ENCODE data around the gene ZBTB44. TPM values are rescaled to one million over a fixed set of nuclear protein-coding genes. Genes with fewer than 3 reads are reported as not detected.
"Not testable (repeated sequence)": the region's sequence is repeated elsewhere in the genome, so short reads cannot be mapped to it uniquely, and the experiment has no call there.

ZBTB44 gene
- total and polyA plus RNA-seq, 5 donors from 2014 or later, result 4.4 to 46.7 (median 6.2) TPM

GRCh38 chr11:130261571-130261970 is 53.1 kb downstream of the ZBTB44 start:
- Histone ChIP-seq H3K36me3 (ENCODE audit: control insufficient read depth, insufficient read depth, low read length) (peaks cover 30% of the 10 kb centered on the region), H3K27me3 (ENCODE audit: control insufficient read depth, insufficient read depth, low read length) (no peaks in the 10 kb centered on the region), H3K4me3 (ENCODE audit: low read depth, low read length) (no peak overlapping the region), H3K4me1 (ENCODE audit: control insufficient read depth, insufficient read depth, low read length, poor library complexity, severe bottlenecking) (no peaks in the 10 kb centered on the region), H3K27ac (ENCODE audit: insufficient read depth, low read length, poor library complexity, severe bottlenecking) (no peak overlapping the region), H3K9me3 (ENCODE audit: control insufficient read depth in 2 of 2, low read length in 2 of 2) (peaks cover 0 to 3% of the 10 kb centered on the region in 2 experiments)
- H3K36me3 Mint-ChIP-seq, result peaks cover 70% of the 10 kb centered on the region
- no peak for ATAC-seq (ENCODE audit: low read depth in 2 of 2)
- no peak for DNase-seq
- no peak overlapping the region for H3K27ac Mint-ChIP-seq
- H3K27me3 Mint-ChIP-seq, result no peaks in the 10 kb centered on the region
- no peak overlapping the region for H3K4me3 Mint-ChIP-seq
- H3K9me3 Mint-ChIP-seq, result peaks cover 0 to 10% (median 4%) of the 10 kb centered on the region in 7 donors
- H3K4me1 Mint-ChIP-seq, result peaks cover 25 to 47% (median 32%) of the 10 kb centered on the region in 4 donors

GRCh38 chr11:130260742-130261141 is 54.0 kb downstream of the ZBTB44 start:
- Mint-ChIP-seq H3K36me3 (peaks cover 68% of the 10 kb centered on the region), H3K27ac (no peak overlapping the region), H3K9me3 (peaks cover 0 to 14% (median 4%) of the 10 kb centered on the region in 7 donors), H3K4me1 (peaks cover 27 to 45% (median 31%) of the 10 kb centered on the region in 4 donors), H3K4me3 (no peak overlapping the region), H3K27me3 (no peaks in the 10 kb centered on the region)
- Histone ChIP-seq H3K4me3 (ENCODE audit: low read depth, low read length) (no peak overlapping the region), H3K36me3 (ENCODE audit: control insufficient read depth, insufficient read depth, low read length) (peaks cover 24% of the 10 kb centered on the region), H3K9me3 (ENCODE audit: control insufficient read depth in 2 of 2, low read length in 2 of 2) (peaks cover 0 to 3% of the 10 kb centered on the region in 2 experiments), H3K4me1 (ENCODE audit: control insufficient read depth, insufficient read depth, low read length, poor library complexity, severe bottlenecking) (no peaks in the 10 kb centered on the region), H3K27me3 (ENCODE audit: control insufficient read depth, insufficient read depth, low read length) (no peaks in the 10 kb centered on the region), H3K27ac (ENCODE audit: insufficient read depth, low read length, poor library complexity, severe bottlenecking) (no peak overlapping the region)
- DNase-seq (no peak), ATAC-seq (ENCODE audit: low read depth in 2 of 2) (no peak)

GRCh38 chr11:130260080-130260627 is 54.6 kb downstream of the ZBTB44 start:
- H3K9me3 Mint-ChIP-seq, result peaks cover 0 to 18% (median 4%) of the 10 kb centered on the region in 7 donors
- no peak overlapping the region for H3K4me3 Mint-ChIP-seq
- H3K27me3 ChIP-seq (ENCODE audit: control insufficient read depth, insufficient read depth, low read length), result no peaks in the 10 kb centered on the region
- ATAC-seq (ENCODE audit: low read depth in 2 of 2) (no peak), DNase-seq (no peak)
- no peak overlapping the region for H3K4me3 ChIP-seq (ENCODE audit: low read depth, low read length)
- H3K27ac ChIP-seq (ENCODE audit: insufficient read depth, low read length, poor library complexity, severe bottlenecking), result no peak overlapping the region
- H3K36me3 ChIP-seq (ENCODE audit: control insufficient read depth, insufficient read depth, low read length), result peaks cover 24% of the 10 kb centered on the region
- peaks cover 27 to 44% (median 31%) of the 10 kb centered on the region in 4 donors for H3K4me1 Mint-ChIP-seq
- H3K27me3 Mint-ChIP-seq, result no peaks in the 10 kb centered on the region
- no peak overlapping the region for H3K27ac Mint-ChIP-seq
- H3K9me3 ChIP-seq (ENCODE audit: control insufficient read depth in 2 of 2, low read length in 2 of 2), result peaks cover 0 to 3% of the 10 kb centered on the region in 2 experiments
- peaks cover 68% of the 10 kb centered on the region for H3K36me3 Mint-ChIP-seq
- no peaks in the 10 kb centered on the region for H3K4me1 ChIP-seq (ENCODE audit: control insufficient read depth, insufficient read depth, low read length, poor library complexity, severe bottlenecking)

GRCh38 chr11:130251763-130252162 is 63.0 kb downstream of the ZBTB44 start:
- H3K27me3 Mint-ChIP-seq; H3K4me3 Mint-ChIP-seq; ATAC-seq (ENCODE audit: low read depth in 2 of 2); DNase-seq; H3K4me3 ChIP-seq (ENCODE audit: low read depth, low read length); H3K27ac ChIP-seq (ENCODE audit: insufficient read depth, low read length, poor library complexity, severe bottlenecking); H3K27ac Mint-ChIP-seq; H3K27me3 ChIP-seq (ENCODE audit: control insufficient read depth, insufficient read depth, low read length); H3K9me3 ChIP-seq (ENCODE audit: control insufficient read depth in 2 of 2, low read length in 2 of 2); H3K4me1 ChIP-seq (ENCODE audit: control insufficient read depth, insufficient read depth, low read length, poor library complexity, severe bottlenecking); H3K36me3 ChIP-seq (ENCODE audit: control insufficient read depth, insufficient read depth, low read length): not testable (repeated sequence)
- peaks cover 18 to 67% (median 38%) of the 10 kb centered on the region in 4 donors for H3K4me1 Mint-ChIP-seq
- peaks cover 0 to 23% (median 7%) of the 10 kb centered on the region in 7 donors for H3K9me3 Mint-ChIP-seq
- H3K36me3 Mint-ChIP-seq, result peaks cover 41% of the 10 kb centered on the region

- not testable (repeated sequence) for H3K4me3 ChIP-seq (ENCODE audit: low read depth, low read length); H3K27me3 Mint-ChIP-seq; H3K9me3 ChIP-seq (ENCODE audit: control insufficient read depth in 2 of 2, low read length in 2 of 2); H3K4me3 Mint-ChIP-seq; ATAC-seq (ENCODE audit: low read depth in 2 of 2); H3K27me3 ChIP-seq (ENCODE audit: control insufficient read depth, insufficient read depth, low read length); H3K27ac ChIP-seq (ENCODE audit: insufficient read depth, low read length, poor library complexity, severe bottlenecking); H3K36me3 ChIP-seq (ENCODE audit: control insufficient read depth, insufficient read depth, low read length); H3K27ac Mint-ChIP-seq; H3K4me1 ChIP-seq (ENCODE audit: control insufficient read depth, insufficient read depth, low read length, poor library complexity, severe bottlenecking); DNase-seq
- Mint-ChIP-seq H3K36me3 (peaks cover 31% of the 10 kb centered on the region), H3K9me3 (peaks cover 0 to 16% (median 6%) of the 10 kb centered on the region in 7 donors), H3K4me1 (peaks cover 18 to 67% (median 45%) of the 10 kb centered on the region in 4 donors)
Observed at GRCh38 chr11:130249929-130250328, 64.8 kb downstream of the ZBTB44 start.

- ATAC-seq (ENCODE audit: low read depth in 2 of 2), result no peak
- Mint-ChIP-seq H3K4me3 (no peak overlapping the region), H3K4me1 (peaks cover 20 to 73% (median 46%) of the 10 kb centered on the region in 4 donors), H3K27me3 (no peaks in the 10 kb centered on the region), H3K27ac (no peak overlapping the region), H3K36me3 (peaks cover 32% of the 10 kb centered on the region), H3K9me3 (peaks cover 0 to 16% (median 6%) of the 10 kb centered on the region in 7 donors)
- no peaks in the 10 kb centered on the region for H3K9me3 ChIP-seq (ENCODE audit: control insufficient read depth in 2 of 2, low read length in 2 of 2)
- H3K27ac ChIP-seq (ENCODE audit: insufficient read depth, low read length, poor library complexity, severe bottlenecking), result no peak overlapping the region
- no peaks in the 10 kb centered on the region for H3K27me3 ChIP-seq (ENCODE audit: control insufficient read depth, insufficient read depth, low read length)
- DNase-seq, result no peak
- H3K36me3 ChIP-seq (ENCODE audit: control insufficient read depth, insufficient read depth, low read length), result no peaks in the 10 kb centered on the region
- peaks cover 2% of the 10 kb centered on the region for H3K4me1 ChIP-seq (ENCODE audit: control insufficient read depth, insufficient read depth, low read length, poor library complexity, severe bottlenecking)
- no peak overlapping the region for H3K4me3 ChIP-seq (ENCODE audit: low read depth, low read length)
Observed at GRCh38 chr11:130249371-130249770, 65.3 kb downstream of the ZBTB44 start.

GRCh38 chr11:130247319-130247718 is 67.4 kb downstream of the ZBTB44 start:
- no peak overlapping the region for H3K27ac ChIP-seq (ENCODE audit: insufficient read depth, low read length, poor library complexity, severe bottlenecking)
- peaks cover 27 to 71% (median 50%) of the 10 kb centered on the region in 4 donors for H3K4me1 Mint-ChIP-seq
- H3K27ac Mint-ChIP-seq, result no peak overlapping the region

GRCh38 chr11:130246738-130247137 is 68.0 kb downstream of the ZBTB44 start:
- peaks cover 29 to 72% (median 49%) of the 10 kb centered on the region in 4 donors for H3K4me1 Mint-ChIP-seq
- no peak for ATAC-seq (ENCODE audit: low read depth in 2 of 2)
- H3K27me3 Mint-ChIP-seq, result no peaks in the 10 kb centered on the region
- no peak for DNase-seq
- H3K4me3 ChIP-seq (ENCODE audit: low read depth, low read length), result no peak overlapping the region
- peaks cover 0 to 6% (median 2%) of the 10 kb centered on the region in 7 donors for H3K9me3 Mint-ChIP-seq
- peak overlapping the region in 2 of 3 donors; percentile 69 to 71 for H3K27ac Mint-ChIP-seq
- peaks cover 17% of the 10 kb centered on the region for H3K36me3 Mint-ChIP-seq
- H3K4me1 ChIP-seq (ENCODE audit: control insufficient read depth, insufficient read depth, low read length, poor library complexity, severe bottlenecking), result peaks cover 8% of the 10 kb centered on the region
- peaks cover 2% of the 10 kb centered on the region for H3K36me3 ChIP-seq (ENCODE audit: control insufficient read depth, insufficient read depth, low read length)
- H3K27me3 ChIP-seq (ENCODE audit: control insufficient read depth, insufficient read depth, low read length), result no peaks in the 10 kb centered on the region
- no peaks in the 10 kb centered on the region for H3K9me3 ChIP-seq (ENCODE audit: control insufficient read depth in 2 of 2, low read length in 2 of 2)
- H3K27ac ChIP-seq (ENCODE audit: insufficient read depth, low read length, poor library complexity, severe bottlenecking), result no peak overlapping the region
- H3K4me3 Mint-ChIP-seq, result no peak overlapping the region

More at GRCh38 chr11:130247319-130247718, 67.4 kb downstream of the ZBTB44 start:
- no peak overlapping the region for H3K4me3 ChIP-seq (ENCODE audit: low read depth, low read length)
- peaks cover 8% of the 10 kb centered on the region for H3K4me1 ChIP-seq (ENCODE audit: control insufficient read depth, insufficient read depth, low read length, poor library complexity, severe bottlenecking)
- H3K27me3 Mint-ChIP-seq, result no peaks in the 10 kb centered on the region
- H3K9me3 ChIP-seq (ENCODE audit: control insufficient read depth in 2 of 2, low read length in 2 of 2), result no peaks in the 10 kb centered on the region
- H3K4me3 Mint-ChIP-seq, result no peak overlapping the region
- H3K27me3 ChIP-seq (ENCODE audit: control insufficient read depth, insufficient read depth, low read length), result no peaks in the 10 kb centered on the region
- ATAC-seq (ENCODE audit: low read depth in 2 of 2) (no peak), DNase-seq (no peak)
- peaks cover 0 to 8% (median 4%) of the 10 kb centered on the region in 7 donors for H3K9me3 Mint-ChIP-seq
- peaks cover 23% of the 10 kb centered on the region for H3K36me3 Mint-ChIP-seq
- peaks cover 2% of the 10 kb centered on the region for H3K36me3 ChIP-seq (ENCODE audit: control insufficient read depth, insufficient read depth, low read length)

Data from CD4-positive, CD25-positive, alpha-beta regulatory T cell (primary cell).